ENCODE measurements around the gene DAG1.

- TF ChIP-seq CTCF (IDR thresholded peaks at IDR 0.05) (no peak), POLR2A (IDR thresholded peaks at IDR 0.05) (peak in 1 of 2 donors; percentile 28)
These were observed 800 bp downstream of the DAG1 start for GRCh38 chr3:49470714-49471420.
